Subcutaneous abdominal adipose tissue (tissue), 5 donors: ENCODE measurements around the gene TULP3.

Experiments used
- H3K27ac ChIP-seq: one replicate; pipeline ENCODE4 v1.7.0; 2013; ENCODE audit warnings: low read depth, mild to moderate bottlenecking, inconsistent platforms, low read length, moderate library complexity
- H3K27me3 ChIP-seq, 5 donors: one replicate each; pipeline ENCODE4 v1.7.0; 2013; ENCODE audit warnings: low read length in 5 of 5, inconsistent platforms in 1 of 5; ENCODE audit not compliant: control insufficient read depth in 5 of 5, insufficient read depth in 4 of 5
- H3K36me3 ChIP-seq, 5 donors: one replicate each; pipeline ENCODE4 v1.7.0; 2013; ENCODE audit warnings: low read length in 5 of 5; ENCODE audit not compliant: control insufficient read depth in 5 of 5, insufficient read depth in 5 of 5
- H3K4me1 ChIP-seq, 5 donors: one replicate each; pipeline ENCODE4 v1.7.0; 2013; ENCODE audit warnings: low read length in 5 of 5, mild to moderate bottlenecking in 3 of 5, moderate library complexity in 1 of 5; ENCODE audit not compliant: control insufficient read depth in 5 of 5, insufficient read depth in 5 of 5
- H3K4me3 ChIP-seq, 5 donors: one replicate each; pipeline ENCODE4 v1.7.0; 2013; ENCODE audit warnings: low read length in 5 of 5, low read depth in 1 of 5
- H3K9ac ChIP-seq, 5 donors: one replicate each; pipeline ENCODE4 v1.7.0; 2013; ENCODE audit warnings: low read length in 5 of 5, mild to moderate bottlenecking in 4 of 5, moderate library complexity in 3 of 5
- H3K9me3 ChIP-seq, 5 donors: one replicate each; pipeline ENCODE4 v1.7.0; 2013; ENCODE audit warnings: low read length in 5 of 5; ENCODE audit not compliant: control insufficient read depth in 5 of 5
- donor health status: healthy.
- donor health status: healthy.
- donor health status: healthy.
- donor health status: healthy.
- donor health status: healthy.

The TULP3 gene

DNA sequence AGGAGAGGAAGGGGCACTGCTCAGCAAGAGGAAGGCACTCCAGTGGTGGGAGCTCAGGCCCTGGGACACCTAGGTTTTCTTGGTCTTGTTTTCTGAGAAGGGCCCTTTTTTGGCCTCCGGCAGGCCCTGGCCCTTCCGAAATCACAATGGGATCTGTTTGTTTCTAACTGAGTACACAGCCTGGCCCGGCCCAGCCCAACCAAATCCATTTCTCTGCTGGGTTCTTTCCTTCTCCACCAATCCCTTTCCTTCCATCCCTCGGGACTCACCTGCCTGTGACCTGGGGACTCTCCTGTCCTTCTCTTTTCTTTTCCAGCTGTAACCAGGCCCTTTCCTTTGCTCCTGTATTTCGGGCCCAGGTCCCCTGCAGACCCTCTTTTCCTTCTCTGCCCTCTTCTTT lies 87.1 kb downstream of the TULP3 start:
- H3K4me3 ChIP-seq = no peak overlapping the region
- H3K4me1 ChIP-seq = peaks cover 0 to 5% (median 0%) of the 10 kb centered on the region in 5 donors
- no peak overlapping the region for H3K9ac ChIP-seq
- H3K27me3 ChIP-seq = no peaks in the 10 kb centered on the region
- no peaks in the 10 kb centered on the region for H3K9me3 ChIP-seq
- H3K36me3 ChIP-seq = peaks cover 0 to 7% (median 0%) of the 10 kb centered on the region in 5 donors
- no peak overlapping the region for H3K27ac ChIP-seq

DNA sequence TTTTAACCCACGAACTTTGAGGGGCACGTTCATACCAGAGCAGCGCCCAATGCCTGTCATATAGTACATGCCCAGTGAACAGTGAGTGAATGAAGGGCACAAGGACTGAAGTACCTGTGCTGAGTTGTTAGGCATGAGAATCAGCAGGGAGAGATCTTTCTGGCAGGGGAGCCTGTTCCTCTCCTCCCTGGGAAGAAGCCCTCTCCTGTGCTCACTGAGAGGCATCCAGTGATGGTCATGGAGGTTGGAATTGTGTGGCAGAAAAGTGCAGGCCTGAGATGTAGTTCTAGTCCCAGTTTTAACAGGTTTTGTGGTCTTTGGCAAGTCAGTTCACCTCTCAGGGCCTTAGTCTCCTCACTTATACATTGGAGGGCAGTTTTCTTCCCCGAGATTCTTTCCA lies 89.1 kb downstream of the TULP3 start:
- Histone ChIP-seq H3K27ac (no peak overlapping the region), H3K9ac (no peak overlapping the region), H3K4me3 (no peak overlapping the region), H3K27me3 (no peaks in the 10 kb centered on the region), H3K9me3 (no peaks in the 10 kb centered on the region), H3K36me3 (peaks cover 0 to 7% (median 0%) of the 10 kb centered on the region in 5 donors), H3K4me1 (peaks cover 0 to 20% (median 0%) of the 10 kb centered on the region in 5 donors)

DNA sequence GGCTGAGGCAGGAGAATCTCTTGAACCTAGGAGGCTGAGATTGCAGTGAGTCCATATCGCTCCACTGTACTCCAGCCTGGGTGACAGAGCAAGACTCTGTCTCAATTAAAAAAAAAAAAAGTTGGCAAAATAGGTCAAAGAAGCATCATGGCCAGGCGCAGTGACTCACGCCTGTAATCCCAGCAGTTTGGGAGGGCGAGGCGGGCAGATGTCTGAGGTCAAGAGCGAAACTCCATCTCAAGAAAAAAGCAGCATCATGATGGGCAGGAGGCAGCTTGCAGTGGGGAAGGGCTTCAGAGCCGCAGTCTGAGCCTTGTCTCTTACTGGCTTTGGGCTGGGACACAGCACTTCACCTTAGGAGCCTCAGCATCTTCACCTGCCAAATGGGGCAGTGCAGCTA lies 89.9 kb downstream of the TULP3 start:
- H3K4me1 ChIP-seq = peaks cover 0 to 20% (median 0%) of the 10 kb centered on the region in 5 donors
- H3K9ac ChIP-seq = no peak overlapping the region

DNA sequence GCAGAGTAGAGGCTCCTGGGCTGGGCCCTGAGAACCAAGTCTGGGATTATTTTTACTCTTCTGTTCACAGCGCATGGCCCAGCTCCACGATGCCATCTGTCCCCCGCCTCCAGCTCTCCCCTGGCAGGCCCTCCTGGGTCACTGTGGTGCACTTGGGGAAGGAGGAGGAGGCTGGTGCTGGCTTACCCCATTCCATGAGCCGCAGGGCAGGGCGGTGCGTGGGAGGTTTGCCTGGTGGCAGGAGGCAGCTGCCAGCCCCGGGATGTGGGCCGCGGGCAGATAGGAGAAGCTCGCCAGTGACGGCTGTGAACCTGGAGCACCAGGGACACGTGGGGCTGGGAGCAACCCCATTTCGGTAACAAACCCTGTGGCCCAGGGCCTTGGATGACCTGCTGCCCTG lies 91.7 kb downstream of the TULP3 start:
- no peak overlapping the region for H3K27ac ChIP-seq
- peaks cover 0 to 7% (median 0%) of the 10 kb centered on the region in 5 donors for H3K36me3 ChIP-seq
- H3K4me3 ChIP-seq = no peak overlapping the region
- H3K4me1 ChIP-seq = peaks cover 0 to 20% (median 0%) of the 10 kb centered on the region in 5 donors
- H3K9me3 ChIP-seq = no peaks in the 10 kb centered on the region
- no peaks in the 10 kb centered on the region for H3K27me3 ChIP-seq
- no peak overlapping the region for H3K9ac ChIP-seq

More for the DNA sequence above, 89.9 kb downstream of the TULP3 start:
- Histone ChIP-seq H3K4me3 (no peak overlapping the region), H3K9me3 (no peaks in the 10 kb centered on the region), H3K27me3 (no peaks in the 10 kb centered on the region), H3K36me3 (peaks cover 0 to 7% (median 0%) of the 10 kb centered on the region in 5 donors), H3K27ac (no peak overlapping the region)

DNA sequence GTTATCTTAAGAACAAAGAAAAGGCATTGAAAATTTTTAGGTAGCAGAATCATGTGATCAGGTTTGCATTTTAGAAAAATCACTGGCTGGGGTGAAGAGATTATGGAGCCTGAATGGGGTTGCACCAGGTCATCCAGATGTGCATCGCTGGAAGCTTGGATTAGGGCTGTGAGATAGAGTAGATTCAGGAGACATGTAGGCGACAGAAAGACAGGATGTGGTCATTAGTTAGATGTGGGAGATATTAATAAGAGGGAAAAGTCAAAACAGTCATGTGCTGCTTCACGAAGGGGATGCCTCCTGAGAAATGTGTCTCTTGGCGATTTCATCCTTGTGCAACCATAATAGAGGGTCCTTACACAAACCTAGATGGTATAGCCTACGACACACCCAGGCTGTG lies 93.6 kb downstream of the TULP3 start:
- Histone ChIP-seq H3K36me3 (peaks cover 0 to 6% (median 0%) of the 10 kb centered on the region in 5 donors), H3K27me3 (no peaks in the 10 kb centered on the region), H3K4me3 (no peak overlapping the region), H3K4me1 (peaks cover 0 to 20% (median 0%) of the 10 kb centered on the region in 5 donors), H3K9me3 (no peaks in the 10 kb centered on the region), H3K9ac (no peak overlapping the region), H3K27ac (no peak overlapping the region)

DNA sequence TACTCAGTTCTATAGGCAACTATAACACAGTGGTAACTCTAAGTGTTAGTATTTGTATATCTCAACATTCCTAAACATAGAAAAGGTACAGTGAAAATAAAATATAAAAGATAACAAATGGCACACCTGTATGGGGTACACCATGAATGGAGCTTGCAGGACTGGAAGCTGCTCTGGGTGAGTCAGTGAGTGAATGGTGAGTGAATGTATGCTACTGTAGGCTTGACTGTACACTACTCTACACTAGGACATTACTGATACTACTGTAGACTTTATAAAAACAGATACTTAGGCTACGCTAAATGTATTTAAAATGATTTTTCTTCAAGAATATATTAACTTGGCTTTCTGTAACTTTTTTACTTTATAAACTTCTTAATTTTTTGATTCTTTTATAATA lies 94.0 kb downstream of the TULP3 start:
- Histone ChIP-seq H3K4me3 (no peak overlapping the region), H3K9me3 (peaks cover 0 to 2% (median 0%) of the 10 kb centered on the region in 5 donors), H3K27ac (no peak overlapping the region), H3K36me3 (peaks cover 0 to 2% (median 0%) of the 10 kb centered on the region in 5 donors), H3K9ac (no peak overlapping the region), H3K4me1 (peaks cover 0 to 20% (median 0%) of the 10 kb centered on the region in 5 donors), H3K27me3 (no peaks in the 10 kb centered on the region)

GRCh38 chr12:2986876-2987275 lies 96.2 kb downstream of the TULP3 start:
- peaks cover 0 to 3% (median 0%) of the 10 kb centered on the region in 5 donors for H3K9me3 ChIP-seq
- no peaks in the 10 kb centered on the region for H3K27me3 ChIP-seq
- H3K36me3 ChIP-seq = no peaks in the 10 kb centered on the region
- H3K27ac ChIP-seq = no peak overlapping the region
- H3K4me3 ChIP-seq = no peak overlapping the region
- H3K9ac ChIP-seq = no peak overlapping the region
- peaks cover 0 to 20% (median 0%) of the 10 kb centered on the region in 5 donors for H3K4me1 ChIP-seq

DNA sequence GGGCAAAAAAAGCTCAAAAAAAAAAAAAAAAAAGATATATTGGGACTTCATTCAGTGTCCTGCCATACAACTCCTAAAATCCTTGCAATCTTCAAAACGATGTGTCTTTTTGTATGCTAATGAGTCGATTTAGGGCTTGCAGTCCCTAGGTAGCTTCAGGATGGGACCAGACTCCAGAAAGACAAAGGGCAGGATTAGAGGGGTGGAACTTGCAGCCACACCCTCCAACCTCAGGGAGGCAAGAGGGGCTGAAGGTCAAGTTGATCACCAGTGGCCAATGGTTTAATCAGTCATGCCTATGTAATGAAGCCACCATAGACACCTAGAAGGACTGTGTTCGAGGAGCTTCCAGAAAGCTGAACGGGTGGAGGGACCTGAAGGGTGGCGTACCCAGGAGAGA lies 97.8 kb downstream of the TULP3 start:
- H3K36me3 ChIP-seq = no peaks in the 10 kb centered on the region
- H3K4me1 ChIP-seq = peaks cover 0 to 10% (median 8%) of the 10 kb centered on the region in 5 donors
- no peaks in the 10 kb centered on the region for H3K27me3 ChIP-seq
- H3K9ac ChIP-seq = no peak overlapping the region
- H3K9me3 ChIP-seq = peaks cover 0 to 3% (median 0%) of the 10 kb centered on the region in 5 donors
- no peak overlapping the region for H3K4me3 ChIP-seq
- no peak overlapping the region for H3K27ac ChIP-seq
